ENCODE data around the gene ATRIP. TPM values are rescaled to one million over a fixed set of nuclear protein-coding genes. Genes with fewer than 3 reads are reported as not detected.

The ATRIP gene
- total RNA-seq, 1 experiment from 2014 or later: 16.1 TPM

- Histone ChIP-seq H3K36me3 (ENCODE audit: low read depth, low read length) (peaks cover 24% of the 10 kb centered on the region), H3K79me2 (ENCODE audit: low read length) (peaks cover 43% of the 10 kb centered on the region), H3K4me2 (ENCODE audit: low read length) (no peak overlapping the region), H2AFZ (ENCODE audit: low read length) (no peak overlapping the region), H3K27me3 (ENCODE audit: low read length) (no peaks in the 10 kb centered on the region), H3K4me3 (ENCODE audit: low read length) (no peak overlapping the region), H3K27ac (ENCODE audit: low read length) (no peak overlapping the region), H3K4me1 (ENCODE audit: insufficient read depth, low read length) (peaks cover 17% of the 10 kb centered on the region), H3K9ac (ENCODE audit: low read length) (no peak overlapping the region), H3K9me3 (ENCODE audit: low read length) (no peaks in the 10 kb centered on the region), H4K20me1 (ENCODE audit: low read length) (peaks cover 7% of the 10 kb centered on the region), H3K9me2 (replicated peaks; ENCODE audit: low read length) (no peaks in the 10 kb centered on the region), H3F3A (ENCODE audit: low read length, unreplicated experiment) (no peaks in the 10 kb centered on the region)
- POLR2A ChIA-PET (ENCODE audit: unreplicated experiment): no interaction called here
- ATAC-seq (no peak), DNase-seq (no peak)
- no TSS peak for BruUV-seq (replicated peaks)
- intact Hi-C loops (cut with micrococcal nuclease): no loop called here
- CTCF ChIA-PET: no interaction called here
- TF ChIP-seq EZH2 (IDR thresholded peaks at IDR 0.05; ENCODE audit: low read length, unreplicated experiment) (no peak), EZH2phosphoT487 (IDR thresholded peaks at IDR 0.05; ENCODE audit: borderline replicate concordance, low read length) (no peak)
- TF ChIP-seq, protein P1, sequence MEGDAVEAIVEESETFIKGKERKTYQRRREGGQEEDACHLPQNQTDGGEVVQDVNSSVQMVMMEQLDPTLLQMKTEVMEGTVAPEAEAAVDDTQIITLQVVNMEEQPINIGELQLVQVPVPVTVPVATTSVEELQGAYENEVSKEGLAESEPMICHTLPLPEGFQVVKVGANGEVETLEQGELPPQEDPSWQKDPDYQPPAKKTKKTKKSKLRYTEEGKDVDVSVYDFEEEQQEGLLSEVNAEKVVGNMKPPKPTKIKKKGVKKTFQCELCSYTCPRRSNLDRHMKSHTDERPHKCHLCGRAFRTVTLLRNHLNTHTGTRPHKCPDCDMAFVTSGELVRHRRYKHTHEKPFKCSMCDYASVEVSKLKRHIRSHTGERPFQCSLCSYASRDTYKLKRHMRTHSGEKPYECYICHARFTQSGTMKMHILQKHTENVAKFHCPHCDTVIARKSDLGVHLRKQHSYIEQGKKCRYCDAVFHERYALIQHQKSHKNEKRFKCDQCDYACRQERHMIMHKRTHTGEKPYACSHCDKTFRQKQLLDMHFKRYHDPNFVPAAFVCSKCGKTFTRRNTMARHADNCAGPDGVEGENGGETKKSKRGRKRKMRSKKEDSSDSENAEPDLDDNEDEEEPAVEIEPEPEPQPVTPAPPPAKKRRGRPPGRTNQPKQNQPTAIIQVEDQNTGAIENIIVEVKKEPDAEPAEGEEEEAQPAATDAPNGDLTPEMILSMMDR (conservative IDR thresholded peaks at IDR 0.05; ENCODE audit: low read depth, low read length): no peak
Observed at GRCh38 chr3:48437812-48438211, 8.7 kb upstream of the ATRIP start.

DNA sequence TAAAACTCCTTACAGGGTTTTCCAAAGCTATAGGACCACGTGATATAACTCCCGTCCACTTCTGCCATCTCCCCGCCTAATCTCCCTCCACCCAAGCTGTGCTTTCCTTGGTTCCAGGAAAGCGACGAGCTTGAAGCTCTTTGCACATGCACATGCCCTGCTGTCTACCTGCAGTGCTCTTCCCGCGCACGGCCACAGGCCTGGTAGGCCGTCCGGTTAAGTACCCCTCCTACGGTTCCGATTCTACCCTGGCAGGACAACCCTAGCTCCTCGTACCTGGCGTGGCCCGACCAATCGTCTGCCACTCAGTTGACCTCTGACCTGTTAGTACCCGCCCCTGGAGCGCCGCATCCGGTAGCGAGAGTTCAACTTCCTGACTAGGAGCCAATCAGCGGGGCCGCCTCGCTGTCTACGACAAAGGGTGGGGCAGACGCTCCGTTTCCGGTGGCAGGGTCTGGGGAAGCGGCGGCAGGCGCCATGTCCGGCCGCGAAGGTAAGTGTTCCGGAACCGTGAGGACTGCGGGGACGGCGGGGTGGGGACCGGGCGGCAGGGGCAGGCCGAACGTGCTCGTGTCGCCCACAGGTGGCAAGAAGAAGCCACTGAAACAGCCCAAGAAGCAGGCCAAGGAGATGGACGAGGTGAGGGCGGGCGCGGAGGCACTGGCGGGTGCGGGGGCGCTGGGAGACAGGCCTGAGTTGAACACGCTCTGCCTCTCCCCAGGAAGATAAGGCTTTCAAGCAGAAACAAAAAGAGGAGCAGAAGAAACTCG is 6.5 kb upstream of the ATRIP start, which contains the start of the genes CCDC51 and TMA7:
CCDC51 (minus strand) TSS at position 300 of the 770 bp plus-strand sequence. CDS start 4,991 bp downstream, outside the sequence.
TMA7 (plus strand) TSS at position 438 of the 770 bp plus-strand sequence; CDS start at position 478, 40 bp downstream.
- TF ChIP-seq, protein P1 (conservative IDR thresholded peaks at IDR 0.05; ENCODE audit: low read depth, low read length): no peak
- no peak for TF ChIP-seq EZH2phosphoT487 (IDR thresholded peaks at IDR 0.05; ENCODE audit: borderline replicate concordance, low read length)
- no peak for TF ChIP-seq EZH2 (IDR thresholded peaks at IDR 0.05; ENCODE audit: low read length, unreplicated experiment)
- Histone ChIP-seq H3K4me2 (ENCODE audit: low read length) (peak within 1 kb of the TSS; percentile 89), H3K36me3 (ENCODE audit: low read depth, low read length) (peaks cover 16% of the 10 kb centered on the region), H3F3A (ENCODE audit: low read length, unreplicated experiment) (peaks cover 5% of the 10 kb centered on the region), H3K9ac (ENCODE audit: low read length) (peak within 1 kb of the TSS; percentile 93), H3K4me3 (ENCODE audit: low read length) (peak within 1 kb of the TSS; percentile 99), H3K27ac (ENCODE audit: low read length) (peak within 1 kb of the TSS; percentile 56), H2AFZ (ENCODE audit: low read length) (peak within 1 kb of the TSS; percentile 84), H4K20me1 (ENCODE audit: low read length) (peaks cover 7% of the 10 kb centered on the region), H3K27me3 (ENCODE audit: low read length) (no peaks in the 10 kb centered on the region), H3K9me2 (replicated peaks; ENCODE audit: low read length) (no peaks in the 10 kb centered on the region), H3K4me1 (ENCODE audit: insufficient read depth, low read length) (peaks cover 17% of the 10 kb centered on the region), H3K9me3 (ENCODE audit: low read length) (no peaks in the 10 kb centered on the region), H3K79me2 (ENCODE audit: low read length) (peaks cover 46% of the 10 kb centered on the region)
- intact Hi-C loops (cut with micrococcal nuclease): no loop called here
- ChIA-PET POLR2A (ENCODE audit: unreplicated experiment) (interaction anchor here (0.5 to 0.7 kb wide), 8 partner anchors 11 to 1956 kb away, joined by 3 to 6 read pairs (median 4); partner anchors contain the start of gene PFKFB4), CTCF (interaction anchor here (0.5 to 1.0 kb wide), 5 partner anchors 11 to 245 kb away, joined by 3 to 11 read pairs (median 4); no protein-coding TSS in a partner anchor)
- ATAC-seq (peak; percentile 91), DNase-seq (peak; percentile 99)
- no TSS peak for BruUV-seq (replicated peaks)

All from PC-3 (cell line).